Activated CD8-positive, alpha-beta memory T cell treated with anti-CD3 and anti-CD28 coated beads, Interleukin-2, amount 10 ng/mL, durations not matched to agents 7 days and 5 days (primary cell): ENCODE results near the gene ZNF385D. TPM values are rescaled to one million over a fixed set of nuclear protein-coding genes. Genes with fewer than 3 reads are reported as not detected.

Experiments used
- ATAC-seq: fragments of 150-1000 bp; cut with Tn5 transposase; one replicate; pipeline ENCODE4 v1.10.0; 2021; ENCODE audit warnings: moderate library complexity
- CTCF ChIA-PET: fragments of 350-600 bp; sonication (Branson Sonifier 250); formaldehyde crosslinking; loops from one replicate; lab custom pipeline; 2021; ENCODE audit warnings: antibody characterized with exemption; lab: Charles Lee
- DNase-seq: peaks from one replicate; pipeline ENCODE4 v3.0.0-alpha.2; 2020
- H3K27ac Mint-ChIP-seq: one replicate; pipeline ENCODE4 v1.8.0; 2021; ENCODE audit warnings: mild to moderate bottlenecking, mixed read lengths
- H3K27me3 Mint-ChIP-seq: one replicate; pipeline ENCODE4 v1.8.0; 2021; ENCODE audit warnings: mixed read lengths
- H3K36me3 Mint-ChIP-seq: one replicate; pipeline ENCODE4 v1.8.0; 2021; ENCODE audit warnings: mild to moderate bottlenecking, mixed read lengths
- H3K4me1 Mint-ChIP-seq: one replicate; pipeline ENCODE4 v1.8.0; 2021; ENCODE audit warnings: mixed read lengths
- H3K4me3 Mint-ChIP-seq: one replicate; pipeline ENCODE4 v1.8.0; 2021; ENCODE audit warnings: mild to moderate bottlenecking, moderate library complexity, mixed read lengths
- H3K9me3 Mint-ChIP-seq: one replicate; pipeline ENCODE4 v1.8.0; 2022; ENCODE audit warnings: low read depth, mixed read lengths
- total RNA-seq, 2 experiments: library from RNA; stranded (reverse); gene quantifications; one replicate each; pipeline ENCODE4 v1.2.3, GENCODE V29; 2021

The ZNF385D gene
- total RNA-seq, 2 experiments from 2014 or later, result not detected

DNA sequence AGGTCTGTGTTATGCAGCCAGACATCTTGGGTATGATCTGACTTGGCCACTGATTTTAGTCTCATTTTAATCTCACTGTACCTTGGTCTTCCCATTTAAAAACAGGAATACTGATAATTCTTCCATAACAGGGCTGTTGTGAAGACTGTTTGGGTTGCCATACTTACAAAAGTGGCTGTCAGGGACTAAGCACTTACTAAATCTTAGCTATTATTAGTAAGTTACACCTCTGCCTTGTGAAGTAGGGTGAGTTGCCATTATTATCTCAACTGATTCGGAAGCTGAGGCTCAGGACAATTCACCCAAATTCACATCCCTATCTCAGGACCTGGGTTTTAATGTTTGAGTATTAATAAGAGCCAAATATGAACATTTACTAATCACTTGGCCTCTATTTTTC lies 12.7 kb downstream of the ZNF385D start:
- Mint-ChIP-seq H3K4me1 (no peaks in the 10 kb centered on the region), H3K27me3 (no peaks in the 10 kb centered on the region), H3K4me3 (no peak overlapping the region), H3K9me3 (peaks cover 17% of the 10 kb centered on the region), H3K27ac (no peak overlapping the region), H3K36me3 (no peaks in the 10 kb centered on the region)
- CTCF ChIA-PET, result no interaction called here
- DNase-seq (no peak), ATAC-seq (no peak)

DNA sequence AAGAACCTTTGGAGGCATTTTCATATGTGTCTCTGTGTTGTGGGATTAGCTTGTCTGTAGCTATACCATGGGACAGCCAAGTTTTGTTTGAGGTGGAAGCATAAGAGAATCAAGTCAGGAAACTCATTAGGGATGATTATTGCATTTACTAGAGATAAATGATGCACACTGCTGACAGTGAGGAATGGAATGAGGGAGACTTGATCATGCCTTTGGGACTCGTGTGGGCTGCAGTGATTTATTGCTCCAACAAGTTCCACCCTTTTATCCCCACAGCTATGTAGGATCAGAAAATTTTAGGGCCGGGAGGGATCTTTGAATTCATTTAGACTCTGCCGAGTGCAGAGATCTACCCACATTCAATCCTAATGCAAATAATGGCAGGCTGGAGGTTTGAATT lies 16.3 kb downstream of the ZNF385D start:
- Mint-ChIP-seq H3K9me3 (peaks cover 19% of the 10 kb centered on the region), H3K4me1 (no peaks in the 10 kb centered on the region), H3K4me3 (no peak overlapping the region), H3K27ac (no peak overlapping the region), H3K36me3 (no peaks in the 10 kb centered on the region), H3K27me3 (no peaks in the 10 kb centered on the region)
- DNase-seq (no peak), ATAC-seq (no peak)
- CTCF ChIA-PET, result no interaction called here

DNA sequence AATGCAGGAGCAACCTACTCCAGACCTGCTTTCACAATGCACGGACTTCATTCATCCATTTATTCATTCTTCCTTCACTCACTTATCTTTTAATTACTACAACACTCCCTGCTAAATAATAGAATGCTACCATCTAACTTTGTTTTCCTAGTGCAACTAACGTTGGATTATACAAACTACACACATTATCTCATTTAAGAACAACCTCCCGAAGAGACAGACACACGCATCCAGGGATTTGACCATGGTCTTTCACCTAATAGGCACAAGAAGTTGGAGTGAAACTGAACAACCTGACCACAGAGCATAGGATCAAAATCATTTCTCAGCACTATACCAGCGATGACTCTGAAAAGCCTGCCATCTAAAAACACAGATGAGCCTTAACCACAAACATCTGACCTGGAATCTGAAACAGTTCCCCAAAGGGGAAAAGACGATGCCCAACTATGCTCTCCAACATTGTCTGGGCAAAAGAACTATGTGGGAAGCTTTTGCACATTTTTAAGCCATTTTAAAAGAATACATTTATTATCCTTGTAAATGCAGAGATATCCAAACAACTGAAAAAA lies 21.0 kb downstream of the ZNF385D start:
- peaks cover 16% of the 10 kb centered on the region for H3K9me3 Mint-ChIP-seq
- no peaks in the 10 kb centered on the region for H3K27me3 Mint-ChIP-seq
- ATAC-seq, result no peak
- H3K4me1 Mint-ChIP-seq, result no peaks in the 10 kb centered on the region
- CTCF ChIA-PET, result no interaction called here
- H3K27ac Mint-ChIP-seq, result no peak overlapping the region
- H3K36me3 Mint-ChIP-seq, result no peaks in the 10 kb centered on the region
- H3K4me3 Mint-ChIP-seq, result no peak overlapping the region
- DNase-seq, result no peak

DNA sequence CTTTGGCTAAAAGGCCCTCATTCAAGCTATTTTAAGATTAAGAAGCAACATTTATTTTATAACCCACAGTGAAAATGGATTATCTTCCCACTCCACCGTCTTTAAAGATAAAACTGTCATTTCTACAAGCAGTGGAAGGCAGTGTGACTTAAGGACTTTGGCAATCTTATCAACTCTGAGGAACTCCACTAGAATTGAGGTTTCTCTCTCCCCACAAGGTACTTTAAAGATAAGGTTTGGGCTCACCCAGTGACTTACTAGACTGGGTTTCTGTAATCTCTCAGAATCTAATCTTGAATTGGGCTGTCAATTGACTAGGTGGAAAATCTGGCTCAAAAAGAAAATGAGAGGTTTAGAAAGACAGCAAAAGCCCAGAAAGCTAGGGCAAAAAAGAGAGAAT lies 21.7 kb downstream of the ZNF385D start:
- ATAC-seq (no peak), DNase-seq (no peak)
- H3K36me3 Mint-ChIP-seq, result no peaks in the 10 kb centered on the region
- H3K4me1 Mint-ChIP-seq, result no peaks in the 10 kb centered on the region
- no peaks in the 10 kb centered on the region for H3K27me3 Mint-ChIP-seq
- no peak overlapping the region for H3K27ac Mint-ChIP-seq
- H3K4me3 Mint-ChIP-seq, result no peak overlapping the region
- CTCF ChIA-PET, result no interaction called here
- peaks cover 13% of the 10 kb centered on the region for H3K9me3 Mint-ChIP-seq

DNA sequence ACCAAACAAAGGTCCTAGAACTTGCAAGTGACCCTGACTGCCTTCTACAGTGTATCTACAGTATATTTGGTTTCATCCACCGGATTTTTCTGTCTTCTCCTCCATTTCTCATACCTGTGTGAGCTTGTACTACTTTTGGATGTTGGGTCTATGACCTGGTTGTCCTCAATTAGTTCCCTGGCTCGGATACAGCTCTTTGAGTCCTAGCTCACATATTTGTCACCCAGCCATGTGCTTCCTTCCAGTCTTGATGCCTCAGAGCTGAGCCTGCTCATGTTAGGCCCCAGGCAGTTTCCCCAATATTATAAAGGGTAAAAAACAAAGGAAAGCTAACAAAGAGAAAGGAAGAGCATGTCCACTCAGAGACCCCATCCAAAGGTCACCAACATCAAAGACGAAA lies 28.2 kb downstream of the ZNF385D start:
- Mint-ChIP-seq H3K9me3 (peaks cover 19% of the 10 kb centered on the region), H3K36me3 (no peaks in the 10 kb centered on the region), H3K27me3 (no peaks in the 10 kb centered on the region), H3K4me3 (no peak overlapping the region), H3K4me1 (no peaks in the 10 kb centered on the region), H3K27ac (no peak overlapping the region)
- DNase-seq, result no peak
- CTCF ChIA-PET, result no interaction called here
- no peak for ATAC-seq

DNA sequence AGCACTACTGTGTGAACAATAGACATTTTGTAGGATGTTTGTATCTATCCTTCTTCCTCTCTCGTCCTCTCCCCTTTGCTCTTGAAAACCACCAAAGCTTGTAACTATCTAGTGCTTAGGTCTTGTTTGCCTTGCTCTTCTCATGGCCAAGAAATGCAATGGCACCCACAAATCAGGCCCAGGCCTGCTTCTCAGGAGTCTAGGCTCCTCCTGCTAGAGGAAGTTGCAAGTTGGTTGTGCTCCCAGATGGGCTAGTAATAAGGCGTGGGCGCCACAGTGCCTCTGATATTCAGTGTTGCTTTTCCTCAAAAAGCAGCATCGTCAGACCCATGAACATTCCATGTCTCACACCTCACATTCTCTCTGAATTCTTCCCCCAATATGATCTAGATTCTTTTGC lies 28.7 kb downstream of the ZNF385D start:
- Mint-ChIP-seq H3K27ac (no peak overlapping the region), H3K9me3 (peaks cover 19% of the 10 kb centered on the region), H3K4me1 (no peaks in the 10 kb centered on the region), H3K27me3 (no peaks in the 10 kb centered on the region), H3K4me3 (no peak overlapping the region), H3K36me3 (no peaks in the 10 kb centered on the region)
- no peak for DNase-seq
- ATAC-seq, result no peak
- CTCF ChIA-PET, result no interaction called here

DNA sequence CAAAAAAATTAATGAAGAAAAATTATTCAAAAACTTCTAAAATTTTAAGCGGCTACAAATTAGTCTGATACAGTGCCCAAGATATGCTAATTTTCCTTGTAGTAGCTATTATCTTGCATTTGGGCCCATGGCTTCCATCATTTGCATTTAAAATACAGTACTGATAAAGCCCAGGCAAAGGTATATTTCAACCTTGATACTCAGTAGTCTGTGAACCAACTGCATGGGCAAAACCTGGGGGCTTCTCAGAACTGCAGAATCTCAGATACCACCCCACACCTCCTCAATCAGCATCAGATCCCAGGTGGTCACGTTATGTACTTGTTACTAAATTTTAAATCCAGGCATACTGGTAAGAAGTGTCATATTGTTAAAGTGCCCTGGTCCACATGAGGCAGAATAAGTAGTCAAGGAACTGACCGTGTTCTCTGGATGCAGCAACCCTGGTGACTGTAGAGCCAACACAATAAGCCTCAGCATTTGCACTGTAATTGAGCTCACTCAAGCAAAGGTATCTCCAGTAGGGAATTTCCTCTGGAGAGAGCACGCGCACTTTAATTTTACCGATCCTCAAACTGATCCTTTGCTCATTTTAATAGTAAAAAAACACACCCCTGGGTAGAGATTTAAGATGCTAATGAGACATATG lies 31.9 kb downstream of the ZNF385D start:
- ATAC-seq, result no peak
- no peak for DNase-seq
- CTCF ChIA-PET, result no interaction called here
- no peak overlapping the region for H3K27ac Mint-ChIP-seq
- H3K4me3 Mint-ChIP-seq, result no peak overlapping the region
- no peaks in the 10 kb centered on the region for H3K36me3 Mint-ChIP-seq
- no peaks in the 10 kb centered on the region for H3K4me1 Mint-ChIP-seq
- H3K27me3 Mint-ChIP-seq, result no peaks in the 10 kb centered on the region
- peaks cover 13% of the 10 kb centered on the region for H3K9me3 Mint-ChIP-seq

DNA sequence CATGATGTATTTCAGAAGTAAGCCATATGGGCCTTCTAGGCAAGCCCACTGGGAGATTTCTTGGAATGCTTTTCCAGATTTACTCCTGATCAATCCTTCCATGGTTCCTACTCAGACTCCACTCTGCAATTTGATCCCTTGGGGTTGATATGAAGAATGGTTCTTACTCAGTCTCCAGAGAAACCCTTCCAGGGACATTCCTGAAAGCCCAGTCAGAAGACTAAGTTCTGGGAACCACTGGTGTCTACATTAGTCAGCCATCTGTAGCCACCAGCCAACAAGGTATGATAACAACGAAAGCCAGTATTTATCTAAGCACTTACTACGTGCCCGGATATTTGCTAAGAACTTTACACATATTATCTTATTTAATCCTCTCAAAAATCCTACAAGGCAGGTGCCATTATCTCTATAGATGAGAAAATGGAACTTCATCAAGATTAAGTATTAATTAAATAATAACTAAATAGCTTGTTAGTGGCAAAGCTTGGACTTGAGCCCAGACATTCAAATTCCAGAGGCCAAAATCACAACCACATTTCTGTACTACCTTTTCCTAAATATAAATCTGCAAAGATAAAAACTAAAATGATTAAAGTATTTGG lies 32.7 kb downstream of the ZNF385D start:
- no peak for ATAC-seq
- Mint-ChIP-seq H3K27me3 (no peaks in the 10 kb centered on the region), H3K36me3 (no peaks in the 10 kb centered on the region), H3K9me3 (peaks cover 11% of the 10 kb centered on the region), H3K4me1 (no peaks in the 10 kb centered on the region), H3K4me3 (no peak overlapping the region), H3K27ac (no peak overlapping the region)
- no peak for DNase-seq
- CTCF ChIA-PET, result no interaction called here

DNA sequence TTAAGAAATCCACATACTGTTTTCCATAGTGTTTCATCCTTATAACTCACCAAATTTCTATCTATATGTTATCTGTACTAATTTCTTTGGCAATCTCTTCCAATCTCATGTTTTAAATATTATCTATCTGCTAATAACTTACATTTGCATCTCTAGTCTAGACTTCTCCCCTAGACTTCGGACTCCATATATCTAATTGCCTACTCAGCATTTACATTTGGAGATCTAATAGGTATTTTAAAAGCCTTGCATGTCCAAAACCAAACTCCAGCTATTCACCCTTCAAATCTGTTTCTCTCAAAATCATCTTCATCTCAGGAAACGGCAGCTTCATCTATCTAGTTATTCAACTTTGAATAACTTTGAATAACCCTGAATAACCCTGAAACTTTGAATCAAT lies 35.3 kb downstream of the ZNF385D start:
- no peaks in the 10 kb centered on the region for H3K36me3 Mint-ChIP-seq
- no peak for ATAC-seq
- no peaks in the 10 kb centered on the region for H3K27me3 Mint-ChIP-seq
- no peak overlapping the region for H3K4me3 Mint-ChIP-seq
- DNase-seq, result no peak
- CTCF ChIA-PET, result no interaction called here
- no peak overlapping the region for H3K27ac Mint-ChIP-seq
- peaks cover 2% of the 10 kb centered on the region for H3K9me3 Mint-ChIP-seq
- no peaks in the 10 kb centered on the region for H3K4me1 Mint-ChIP-seq

DNA sequence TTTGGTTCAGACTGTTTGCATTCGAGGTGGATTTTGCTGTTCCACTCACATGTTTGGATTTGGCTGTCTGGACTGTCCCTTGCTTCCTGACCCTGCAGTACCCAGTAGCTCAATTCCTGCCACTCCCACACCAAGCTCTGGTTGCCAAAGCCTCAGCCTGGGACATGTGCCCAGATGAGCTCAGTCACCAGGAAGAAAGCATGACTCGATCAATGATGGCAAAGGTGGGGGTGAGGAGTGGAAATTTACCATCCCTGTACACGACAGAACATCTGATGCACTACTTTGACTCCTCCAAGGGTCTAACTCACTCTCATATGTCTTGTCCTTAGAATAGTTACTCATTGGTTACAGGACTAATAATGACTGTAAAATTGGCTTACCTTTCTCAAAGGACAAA lies 45.2 kb downstream of the ZNF385D start:
- no peak for DNase-seq
- H3K27ac Mint-ChIP-seq, result no peak overlapping the region
- no peak for ATAC-seq
- H3K27me3 Mint-ChIP-seq, result no peaks in the 10 kb centered on the region
- peaks cover 2% of the 10 kb centered on the region for H3K9me3 Mint-ChIP-seq
- H3K4me1 Mint-ChIP-seq, result no peaks in the 10 kb centered on the region
- CTCF ChIA-PET, result no interaction called here
- H3K36me3 Mint-ChIP-seq, result no peaks in the 10 kb centered on the region
- no peak overlapping the region for H3K4me3 Mint-ChIP-seq

DNA sequence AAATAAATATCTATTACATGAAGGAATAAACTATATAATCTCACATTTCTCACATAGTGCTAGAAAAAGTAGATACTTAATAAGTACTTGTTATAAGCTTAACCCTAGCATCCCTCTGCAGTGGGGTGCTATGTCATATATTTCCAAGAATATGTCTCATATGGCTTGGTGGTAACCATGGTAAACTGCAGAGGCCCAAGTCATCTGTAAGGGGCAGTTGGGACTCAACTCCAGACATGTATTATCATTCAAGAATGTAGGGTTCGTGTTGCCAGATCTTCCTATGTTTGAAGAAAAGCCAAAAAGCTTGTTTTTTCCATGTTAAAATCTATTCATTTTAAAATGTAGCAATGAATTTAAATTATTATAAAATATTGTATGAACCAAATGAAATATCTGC lies 46.2 kb downstream of the ZNF385D start:
- CTCF ChIA-PET, result no interaction called here
- no peak overlapping the region for H3K27ac Mint-ChIP-seq
- DNase-seq, result no peak

DNA sequence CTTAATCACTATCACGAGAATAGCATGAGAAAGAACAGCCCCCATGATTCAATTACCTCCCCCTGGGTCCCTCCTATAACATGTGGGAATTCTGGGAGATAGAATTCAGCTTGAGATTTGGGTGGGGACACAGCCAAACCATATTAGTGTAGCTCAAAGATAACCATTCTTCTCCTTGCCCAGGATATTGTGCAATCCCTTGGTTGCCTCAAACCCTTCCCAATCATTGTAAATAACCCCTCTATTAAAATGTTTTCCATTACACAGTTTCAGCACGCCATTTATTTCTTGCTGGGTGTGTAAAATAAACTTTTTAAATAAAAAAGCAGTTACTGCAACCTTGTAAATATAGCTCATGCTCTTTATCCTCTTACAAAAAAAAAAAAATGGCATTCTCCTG lies 47.7 kb downstream of the ZNF385D start:
- H3K36me3 Mint-ChIP-seq, result no peaks in the 10 kb centered on the region
- H3K4me3 Mint-ChIP-seq, result no peak overlapping the region
- no peaks in the 10 kb centered on the region for H3K4me1 Mint-ChIP-seq
- no peak overlapping the region for H3K27ac Mint-ChIP-seq
- CTCF ChIA-PET, result no interaction called here
- ATAC-seq, result no peak
- DNase-seq, result no peak
- H3K27me3 Mint-ChIP-seq, result no peaks in the 10 kb centered on the region
- H3K9me3 Mint-ChIP-seq, result peaks cover 2% of the 10 kb centered on the region

More for the DNA sequence above, 46.2 kb downstream of the ZNF385D start:
- Mint-ChIP-seq H3K9me3 (peaks cover 2% of the 10 kb centered on the region), H3K27me3 (no peaks in the 10 kb centered on the region), H3K36me3 (no peaks in the 10 kb centered on the region), H3K4me3 (no peak overlapping the region), H3K4me1 (no peaks in the 10 kb centered on the region)
- ATAC-seq, result no peak

DNA sequence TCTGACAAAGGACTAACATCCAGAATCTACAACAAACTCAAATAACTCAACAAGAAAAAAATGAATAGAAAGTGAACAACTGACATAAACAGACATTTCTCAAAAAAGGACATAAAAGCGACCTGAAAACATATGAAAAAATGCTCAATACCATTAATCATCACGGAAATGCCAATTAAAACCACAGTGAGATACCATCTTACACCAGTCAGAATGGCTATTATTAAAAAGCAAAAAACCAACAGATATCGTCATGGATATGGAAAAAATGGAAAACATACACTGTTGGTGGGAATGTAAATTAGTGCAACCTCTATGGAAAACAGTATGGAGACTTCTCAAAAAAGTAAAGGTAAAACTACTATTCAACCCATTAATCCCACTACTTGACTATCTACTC lies 53.3 kb downstream of the ZNF385D start:
- no peak overlapping the region for H3K27ac Mint-ChIP-seq
- no peaks in the 10 kb centered on the region for H3K27me3 Mint-ChIP-seq
- ATAC-seq (no peak), DNase-seq (no peak)
- H3K9me3 Mint-ChIP-seq, result peaks cover 8% of the 10 kb centered on the region
- no peak overlapping the region for H3K4me3 Mint-ChIP-seq
- H3K4me1 Mint-ChIP-seq, result no peaks in the 10 kb centered on the region
- CTCF ChIA-PET, result no interaction called here
- no peaks in the 10 kb centered on the region for H3K36me3 Mint-ChIP-seq

DNA sequence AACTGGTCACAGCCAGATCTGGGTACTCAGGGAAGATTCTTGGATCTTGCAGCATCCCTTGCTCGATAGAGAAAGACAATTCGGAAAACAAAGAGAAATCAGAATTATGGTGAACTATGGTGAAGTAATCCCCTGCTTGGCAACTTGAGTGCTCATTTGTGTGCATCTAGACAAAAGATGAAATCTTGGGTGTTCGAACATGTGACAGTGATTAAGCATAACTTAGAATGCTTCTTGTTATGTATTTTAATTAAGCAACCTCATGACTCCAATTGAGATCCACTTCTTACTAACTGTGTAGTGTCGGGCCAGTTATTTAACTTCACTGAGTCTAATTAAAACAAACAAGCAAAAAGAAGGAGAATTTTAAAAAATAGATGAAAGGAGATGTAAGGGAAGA lies 56.5 kb downstream of the ZNF385D start:
- Mint-ChIP-seq H3K27me3 (no peaks in the 10 kb centered on the region), H3K36me3 (no peaks in the 10 kb centered on the region), H3K4me1 (no peaks in the 10 kb centered on the region), H3K27ac (no peak overlapping the region), H3K4me3 (no peak overlapping the region), H3K9me3 (peaks cover 12% of the 10 kb centered on the region)
- CTCF ChIA-PET, result no interaction called here
- DNase-seq, result no peak
- ATAC-seq, result no peak
